Measurements from ENCODE around the gene TBXA2R.
"Not testable (repeated sequence)": the region's sequence is repeated elsewhere in the genome, so short reads cannot be mapped to it uniquely, and the experiment has no call there.

TBXA2R gene

DNA sequence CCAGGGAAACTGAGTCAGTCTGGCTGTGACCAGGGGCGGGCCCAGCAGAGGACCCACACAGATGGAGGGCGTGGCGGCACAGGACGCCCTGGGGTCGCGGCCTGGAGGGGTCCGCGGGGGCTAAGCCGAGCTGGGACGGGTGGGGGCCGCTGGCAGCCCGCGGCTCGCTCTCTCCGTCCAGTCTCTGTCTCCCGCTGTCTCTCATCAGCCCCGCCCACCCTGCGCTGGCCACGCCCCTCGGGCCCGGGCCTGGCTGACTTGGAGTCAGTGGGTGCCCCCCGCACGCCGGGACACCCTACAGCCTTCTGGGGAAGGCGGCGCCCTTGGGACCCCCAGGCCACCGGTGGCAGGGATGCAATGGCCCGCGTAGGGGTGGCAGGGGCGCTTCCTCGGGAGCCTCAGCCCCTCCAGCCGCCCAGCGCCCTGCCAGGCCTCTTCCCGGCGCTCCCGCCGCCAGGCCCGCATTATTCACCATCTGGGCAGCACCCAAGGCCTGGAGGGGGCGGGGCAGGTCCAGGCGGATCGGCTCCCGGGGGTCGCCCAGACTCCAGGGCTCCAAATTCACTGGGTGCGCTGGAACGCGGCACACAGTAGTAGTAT lies at the start of gene TBXA2R:
Gene TBXA2R, minus strand, starts transcription at position 186 of the 600 bp plus-strand sequence. CDS start 6,241 bp downstream, outside the sequence.
- no peak for FAIRE-seq

- FAIRE-seq: no peak
These were observed 49.5 kb upstream of the TBXA2R start for GRCh38 chr19:3656073-3656746.

GRCh38 chr19:3655402-3656072 lies 48.9 kb upstream of the TBXA2R start:
- no peak for FAIRE-seq

DNA sequence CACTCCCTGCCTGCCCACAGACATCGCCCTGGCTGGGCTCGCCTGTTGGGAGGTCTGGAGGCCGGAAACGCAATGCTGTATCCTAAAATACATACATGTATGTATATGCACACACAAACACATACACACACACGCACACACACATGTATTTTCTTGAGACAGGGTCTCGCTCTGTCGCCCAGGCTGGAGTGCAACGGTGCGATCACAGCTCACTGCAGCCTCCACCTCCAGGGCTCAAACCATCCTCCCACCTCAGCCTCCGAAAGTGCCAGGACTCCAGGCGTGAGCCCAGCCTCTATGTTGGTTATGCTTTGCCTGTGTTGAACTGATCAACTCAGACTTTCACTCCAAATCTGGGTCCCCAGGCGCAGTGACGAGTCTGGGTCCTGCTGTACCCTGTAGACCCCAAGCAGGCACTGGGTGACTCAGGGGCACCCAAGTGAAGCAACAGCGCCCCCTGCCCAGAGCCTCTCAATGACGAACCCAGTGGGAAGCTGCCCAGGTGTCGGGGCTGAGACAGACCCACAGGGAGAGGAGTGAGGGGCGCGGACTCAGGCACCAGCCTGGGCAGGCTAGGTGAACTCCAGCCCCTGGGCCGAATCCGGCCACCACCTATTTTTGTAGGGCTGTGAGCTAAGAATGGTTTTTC lies 47.3 kb upstream of the TBXA2R start:
- FAIRE-seq: no peak

DNA sequence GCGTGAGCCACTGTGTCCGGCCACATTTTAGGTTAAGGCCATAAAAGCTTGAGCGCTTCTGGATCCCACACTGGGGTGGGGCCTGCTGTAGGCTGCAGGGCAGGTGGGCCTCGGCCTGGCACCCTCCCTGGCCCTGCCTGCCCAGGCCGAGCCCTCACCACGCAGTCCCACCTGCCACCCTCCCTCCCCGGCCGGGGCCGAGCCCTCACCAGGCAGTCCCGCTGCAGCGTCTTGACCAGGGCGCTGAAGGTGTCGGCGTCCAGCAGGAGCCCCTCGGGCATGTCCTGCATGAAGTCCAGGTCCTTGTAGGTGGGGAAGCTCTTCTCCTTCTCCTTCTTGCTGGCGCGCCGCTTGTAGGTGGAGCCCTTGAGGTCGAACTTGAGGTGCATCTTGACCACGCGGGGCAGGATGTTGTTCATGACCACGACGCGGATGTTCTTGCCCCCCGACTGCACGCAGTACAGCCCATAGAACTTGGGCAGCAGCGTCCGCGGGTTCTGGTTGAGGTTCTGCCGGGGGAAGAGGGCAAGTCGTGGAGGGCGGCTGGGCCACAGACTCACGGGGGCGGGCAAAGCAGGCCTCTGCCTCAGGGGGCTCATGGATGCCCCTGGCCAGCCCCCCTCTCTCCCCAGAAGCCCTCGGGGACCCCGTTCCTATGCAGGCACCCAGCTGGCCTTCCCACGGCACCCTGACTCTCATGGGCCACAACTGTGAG lies 46.6 kb upstream of the TBXA2R start:
- no peak for FAIRE-seq

- no peak for FAIRE-seq
These were observed 45.7 kb upstream of the TBXA2R start for GRCh38 chr19:3652422-3652821.

- no peak for FAIRE-seq
These were observed 45.0 kb upstream of the TBXA2R start for GRCh38 chr19:3651684-3652083.

DNA sequence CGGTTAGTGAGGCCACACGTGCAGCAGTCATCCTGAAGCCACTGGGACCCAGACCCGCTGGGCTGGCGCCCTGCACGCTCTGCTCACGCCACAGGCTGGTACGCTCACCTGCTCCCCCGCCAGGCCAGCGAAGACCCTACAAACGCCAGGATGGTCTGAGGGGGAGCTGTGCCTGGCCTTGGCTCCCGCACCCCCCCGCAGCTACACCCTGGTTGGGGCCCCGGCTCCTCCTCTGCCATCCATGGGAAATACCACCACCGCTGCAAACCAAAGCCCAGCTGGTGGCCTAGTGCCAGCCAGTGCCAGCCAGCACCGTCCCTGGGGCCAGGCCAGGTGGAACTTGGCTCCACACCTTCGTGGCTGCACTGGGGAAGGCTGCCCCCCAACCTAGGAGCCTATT lies 43.2 kb upstream of the TBXA2R start:
- FAIRE-seq: no peak

- FAIRE-seq: no peak
These were observed 41.6 kb upstream of the TBXA2R start for GRCh38 chr19:3648037-3648905.

DNA sequence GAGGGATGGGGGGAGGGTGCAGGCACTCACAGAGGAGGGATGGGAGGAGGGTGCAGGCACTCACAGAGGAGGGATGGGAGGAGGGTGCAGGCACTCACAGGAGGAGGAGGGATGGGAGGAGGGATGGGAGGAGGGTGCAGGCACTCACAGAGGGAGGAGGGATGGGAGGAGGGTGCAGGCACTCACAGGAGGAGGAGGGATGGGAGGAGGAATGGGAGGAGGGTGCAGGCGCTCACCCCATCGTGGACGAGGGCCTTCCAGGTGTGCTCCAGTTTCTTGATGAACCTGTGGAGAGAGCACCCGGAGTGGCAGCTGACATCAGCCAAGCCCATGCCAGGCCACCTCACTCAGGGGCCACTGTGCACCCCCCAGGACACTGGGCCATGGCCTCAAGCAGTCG lies 40.4 kb upstream of the TBXA2R start:
- not testable (repeated sequence) for FAIRE-seq

DNA sequence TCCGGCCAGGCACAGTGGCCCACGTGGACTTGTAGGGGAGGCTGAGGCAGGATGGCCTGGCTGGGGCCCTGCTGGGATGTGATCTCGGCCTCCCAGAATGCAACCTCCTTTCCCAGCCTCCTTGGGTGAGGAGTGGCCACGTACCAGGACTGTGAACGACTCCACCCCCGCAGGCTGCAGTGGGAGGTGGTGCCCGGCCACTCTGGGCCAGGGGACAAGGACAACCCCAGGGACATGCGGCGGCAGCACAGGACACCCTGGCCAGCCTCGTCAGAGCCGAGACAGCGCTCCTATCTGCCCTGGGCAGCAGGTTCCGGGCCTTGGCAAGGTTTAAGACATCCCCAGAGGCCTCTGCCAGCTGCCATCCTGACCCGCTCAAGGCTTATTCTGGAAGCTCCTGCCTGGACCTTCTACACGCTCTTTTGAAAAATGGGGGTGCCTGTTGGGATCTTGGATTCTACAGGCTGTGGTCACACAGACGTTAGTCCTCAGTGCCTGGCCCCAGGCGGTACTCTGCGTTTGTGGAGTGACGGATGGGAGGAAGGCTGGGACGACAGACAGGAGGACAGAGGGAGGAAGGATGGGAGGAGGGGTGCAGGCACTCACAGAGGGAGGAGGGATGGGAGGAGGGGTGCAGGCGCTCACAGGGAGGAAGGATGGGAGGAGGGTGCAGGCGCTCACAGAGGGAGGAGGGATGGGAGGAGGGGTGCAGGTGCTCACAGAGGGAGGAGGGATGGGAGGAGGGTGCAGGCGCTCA lies 39.8 kb upstream of the TBXA2R start:
- FAIRE-seq: no peak

DNA sequence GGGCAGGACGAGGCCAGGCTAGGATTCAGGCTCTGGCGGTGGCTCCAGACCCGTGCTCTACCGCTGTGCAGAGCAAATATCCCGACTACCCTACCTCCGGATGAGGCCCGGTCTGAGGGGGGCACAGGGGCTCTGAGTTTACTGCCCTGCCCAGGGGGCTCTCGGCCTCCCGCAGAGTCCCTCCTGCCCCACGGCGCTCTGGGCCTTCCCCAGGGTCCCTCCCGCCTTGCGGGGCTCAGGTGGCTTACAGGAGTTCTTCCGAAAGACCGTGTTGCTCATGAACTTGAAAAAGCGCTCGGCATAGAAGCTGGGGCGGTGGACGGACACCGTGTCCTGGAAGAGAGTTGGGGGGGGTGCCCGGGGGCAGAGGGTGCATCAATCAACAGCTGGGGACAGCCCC lies 39.1 kb upstream of the TBXA2R start:
- FAIRE-seq: no peak

DNA sequence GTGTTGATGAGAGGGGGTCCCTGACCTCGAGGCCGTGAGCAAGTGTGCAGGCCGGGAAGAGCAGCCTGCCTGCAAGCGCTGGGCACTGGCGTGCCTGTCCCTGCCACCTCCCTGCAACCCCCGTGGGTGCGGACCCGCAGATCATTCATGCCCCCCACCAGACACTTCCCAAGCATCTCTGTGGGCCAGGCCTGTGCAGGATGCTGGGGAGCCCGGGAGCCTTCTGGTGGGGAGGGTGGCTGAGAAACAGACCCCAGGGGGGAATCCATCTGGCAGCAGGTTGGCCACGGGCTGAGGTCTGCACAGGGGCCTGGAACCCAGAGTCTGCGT lies 38.4 kb upstream of the TBXA2R start:
- FAIRE-seq: no peak

- no peak for FAIRE-seq
These were observed 37.8 kb upstream of the TBXA2R start for GRCh38 chr19:3644351-3645066.

DNA sequence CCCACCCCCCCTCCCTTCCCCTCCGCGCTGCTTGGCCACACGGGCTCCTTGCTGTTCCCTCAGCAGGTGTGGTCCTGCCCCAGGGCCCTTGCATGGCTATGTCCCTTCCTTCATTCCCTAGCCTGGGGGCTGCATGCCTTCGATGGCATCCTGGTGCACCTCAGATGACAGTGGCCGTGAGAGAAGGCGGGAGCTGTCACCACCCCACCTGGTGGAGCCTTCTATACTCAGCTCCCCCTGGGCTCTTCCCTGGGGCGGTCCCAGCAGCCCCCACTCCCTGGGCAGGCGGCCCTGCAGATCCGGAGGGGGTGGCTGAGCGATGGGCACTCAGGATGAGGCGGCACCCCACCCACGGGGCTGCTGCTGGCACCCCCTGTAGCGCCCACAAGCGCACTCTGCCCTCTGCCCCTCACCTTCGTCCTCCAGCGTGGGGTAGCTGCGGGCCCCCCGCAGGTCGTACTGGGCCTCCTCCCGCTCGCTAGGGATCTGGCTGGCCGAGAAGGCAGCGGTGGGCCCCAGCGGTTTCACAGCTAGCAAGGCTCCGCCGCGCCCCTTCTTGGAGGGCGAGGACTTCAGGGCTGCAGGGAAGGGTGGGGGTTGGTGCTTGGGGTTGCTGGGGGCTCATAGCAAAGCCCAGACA lies 37.1 kb upstream of the TBXA2R start:
- no peak for FAIRE-seq

GRCh38 chr19:3642987-3643673 lies 36.5 kb upstream of the TBXA2R start:
- FAIRE-seq: no peak

- no peak for FAIRE-seq
These were observed 35.6 kb upstream of the TBXA2R start for GRCh38 chr19:3642296-3642695.

DNA sequence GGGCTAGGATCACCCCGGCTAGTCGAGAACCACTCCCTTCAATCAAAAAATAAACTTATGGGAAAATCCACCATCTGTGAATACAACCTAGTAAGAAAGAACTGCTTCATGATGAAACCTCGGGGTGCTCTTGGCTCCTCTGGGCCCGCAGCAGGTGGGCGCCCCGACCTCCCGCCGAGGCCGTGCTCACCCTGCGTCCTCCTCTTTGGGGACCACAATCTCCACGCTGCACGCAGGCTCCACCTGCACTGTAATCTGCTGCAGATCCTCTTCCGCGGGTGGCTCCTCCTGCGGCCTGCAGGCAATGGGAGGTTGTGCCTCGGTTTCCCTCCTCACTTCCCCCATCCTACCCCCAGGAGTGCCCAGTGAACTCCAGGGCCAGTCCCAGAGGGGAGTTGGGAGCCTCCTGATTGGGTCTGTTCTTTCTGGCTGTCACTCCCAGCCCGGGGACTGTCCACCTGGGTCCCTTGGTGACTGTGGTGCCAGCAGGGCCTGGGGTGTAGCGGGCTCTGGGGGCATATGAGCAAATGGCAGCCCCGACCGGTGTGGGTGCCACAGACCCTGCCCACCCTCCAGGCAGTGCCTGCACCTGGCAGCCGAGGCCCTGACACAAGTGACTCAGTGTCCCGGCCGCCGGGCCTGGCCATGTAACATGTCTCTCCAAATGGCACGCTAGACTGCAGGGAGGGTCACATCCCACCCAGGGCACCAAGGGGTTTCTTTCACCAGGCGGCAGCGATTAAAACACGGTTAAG lies 35.0 kb upstream of the TBXA2R start:
- no peak for FAIRE-seq

DNA sequence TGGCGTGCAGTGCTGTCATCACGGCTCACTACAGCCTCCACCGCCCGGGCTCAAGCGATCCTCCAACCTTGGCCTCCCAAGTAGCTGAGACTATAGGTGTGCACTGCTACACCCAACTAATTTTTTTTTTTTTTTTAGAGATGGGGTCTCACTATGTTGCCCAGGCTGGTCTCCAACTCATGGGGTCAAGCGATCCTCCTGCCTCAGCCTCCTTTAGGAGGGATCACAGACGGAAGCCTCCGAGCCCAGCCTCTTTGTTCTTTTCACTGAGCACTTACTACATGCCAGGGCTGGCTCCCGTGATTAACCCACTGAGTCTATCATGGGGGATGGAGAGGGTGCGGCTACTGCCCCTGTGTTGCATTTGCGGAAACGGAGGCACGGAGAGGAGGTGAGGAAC lies 32.8 kb upstream of the TBXA2R start:
- FAIRE-seq: no peak
